Measurements from ENCODE around the gene JAKMIP1. TPM values are rescaled to one million over a fixed set of nuclear protein-coding genes. Genes with fewer than 3 reads are reported as not detected.

The JAKMIP1 gene
- total RNA-seq, 1 donor from 2014 or later: 0.89 TPM

DNA sequence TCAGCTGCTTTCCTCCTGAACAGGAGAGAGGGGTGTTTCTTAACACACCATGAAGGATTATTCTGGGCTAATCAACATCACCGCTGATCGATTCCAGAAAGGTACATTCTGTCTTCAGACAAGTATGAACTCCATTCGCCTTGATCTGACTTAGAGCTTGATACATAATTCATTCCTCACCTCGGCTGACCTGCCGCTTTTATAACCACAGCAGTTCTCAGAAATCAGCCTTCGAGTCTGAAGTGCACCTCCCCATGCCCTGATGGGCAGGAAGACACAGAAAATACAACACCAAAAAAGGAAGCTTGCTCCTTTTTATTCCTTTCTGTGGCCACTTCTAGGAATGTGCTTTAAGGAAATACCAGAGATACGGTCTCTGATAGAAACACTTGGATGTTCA lies 85.7 kb downstream of the JAKMIP1 start:
- TF ChIP-seq, protein P1, sequence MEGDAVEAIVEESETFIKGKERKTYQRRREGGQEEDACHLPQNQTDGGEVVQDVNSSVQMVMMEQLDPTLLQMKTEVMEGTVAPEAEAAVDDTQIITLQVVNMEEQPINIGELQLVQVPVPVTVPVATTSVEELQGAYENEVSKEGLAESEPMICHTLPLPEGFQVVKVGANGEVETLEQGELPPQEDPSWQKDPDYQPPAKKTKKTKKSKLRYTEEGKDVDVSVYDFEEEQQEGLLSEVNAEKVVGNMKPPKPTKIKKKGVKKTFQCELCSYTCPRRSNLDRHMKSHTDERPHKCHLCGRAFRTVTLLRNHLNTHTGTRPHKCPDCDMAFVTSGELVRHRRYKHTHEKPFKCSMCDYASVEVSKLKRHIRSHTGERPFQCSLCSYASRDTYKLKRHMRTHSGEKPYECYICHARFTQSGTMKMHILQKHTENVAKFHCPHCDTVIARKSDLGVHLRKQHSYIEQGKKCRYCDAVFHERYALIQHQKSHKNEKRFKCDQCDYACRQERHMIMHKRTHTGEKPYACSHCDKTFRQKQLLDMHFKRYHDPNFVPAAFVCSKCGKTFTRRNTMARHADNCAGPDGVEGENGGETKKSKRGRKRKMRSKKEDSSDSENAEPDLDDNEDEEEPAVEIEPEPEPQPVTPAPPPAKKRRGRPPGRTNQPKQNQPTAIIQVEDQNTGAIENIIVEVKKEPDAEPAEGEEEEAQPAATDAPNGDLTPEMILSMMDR (IDR thresholded peaks at IDR 0.05; ENCODE audit: unreplicated experiment): no peak
- Mint-ChIP-seq H3K9me3 (ENCODE audit: low read depth) (no peaks in the 10 kb centered on the region), H3K27me3 (peaks cover 33% of the 10 kb centered on the region), H3K36me3 (ENCODE audit: insufficient read depth) (no peaks in the 10 kb centered on the region), H3K27ac (no peak overlapping the region), H3K4me3 (ENCODE audit: low read depth) (no peak overlapping the region), H3K4me1 (ENCODE audit: low read depth) (no peaks in the 10 kb centered on the region)
- DNase-seq (ENCODE audit: low spot score, unreplicated experiment): no peak

DNA sequence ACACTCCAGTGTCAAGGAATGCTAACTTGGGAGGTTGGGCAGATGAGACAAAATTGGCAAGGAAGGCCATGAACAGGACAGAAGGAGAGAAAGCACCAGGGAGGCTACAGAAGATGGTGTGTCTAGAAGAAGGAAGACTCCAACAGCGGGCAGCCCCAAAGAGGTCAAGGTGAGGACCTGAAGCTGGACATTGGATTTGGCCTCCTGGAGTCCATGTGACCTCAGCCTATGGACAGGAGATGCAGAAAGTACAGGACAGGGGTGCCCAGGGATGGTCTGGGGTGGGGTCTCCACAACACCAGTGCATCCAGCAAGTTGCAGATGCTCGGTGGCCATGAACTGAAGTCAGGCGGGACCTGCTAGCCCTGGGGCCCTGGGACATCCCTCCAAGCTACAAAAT lies 86.2 kb downstream of the JAKMIP1 start:
- Mint-ChIP-seq H3K4me1 (ENCODE audit: low read depth) (no peaks in the 10 kb centered on the region), H3K9me3 (ENCODE audit: low read depth) (no peaks in the 10 kb centered on the region), H3K27me3 (peaks cover 30% of the 10 kb centered on the region), H3K4me3 (ENCODE audit: low read depth) (no peak overlapping the region), H3K36me3 (ENCODE audit: insufficient read depth) (no peaks in the 10 kb centered on the region), H3K27ac (no peak overlapping the region)
- TF ChIP-seq, protein P1 (IDR thresholded peaks at IDR 0.05; ENCODE audit: unreplicated experiment): no peak
- no peak for DNase-seq (ENCODE audit: low spot score, unreplicated experiment)

DNA sequence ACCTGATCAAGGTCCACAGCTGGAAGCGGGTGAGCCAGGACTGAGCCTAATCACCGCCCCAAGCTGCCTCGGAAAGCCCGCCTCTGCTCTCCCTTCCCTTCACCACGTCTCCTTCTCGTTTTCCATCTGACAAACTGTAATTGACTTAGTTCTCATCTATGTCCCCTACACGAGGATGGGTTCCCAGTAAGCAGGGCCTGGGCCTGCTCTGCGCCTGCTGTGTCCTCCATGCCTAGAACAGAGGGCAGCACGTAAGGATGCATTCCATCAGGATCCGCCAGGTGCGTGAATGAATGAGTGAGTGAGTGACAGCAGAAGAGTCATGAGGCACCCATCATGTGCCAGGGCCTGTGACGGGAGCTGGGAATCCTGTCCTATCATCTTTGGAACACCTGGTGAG lies 86.7 kb downstream of the JAKMIP1 start:
- H3K4me1 Mint-ChIP-seq (ENCODE audit: low read depth): no peaks in the 10 kb centered on the region
- TF ChIP-seq, protein P1 (IDR thresholded peaks at IDR 0.05; ENCODE audit: unreplicated experiment): no peak
- DNase-seq (ENCODE audit: low spot score, unreplicated experiment): no peak
- H3K9me3 Mint-ChIP-seq (ENCODE audit: low read depth): no peaks in the 10 kb centered on the region
- no peaks in the 10 kb centered on the region for H3K36me3 Mint-ChIP-seq (ENCODE audit: insufficient read depth)
- H3K27ac Mint-ChIP-seq: no peak overlapping the region
- no peak overlapping the region for H3K4me3 Mint-ChIP-seq (ENCODE audit: low read depth)
- peaks cover 27% of the 10 kb centered on the region for H3K27me3 Mint-ChIP-seq

DNA sequence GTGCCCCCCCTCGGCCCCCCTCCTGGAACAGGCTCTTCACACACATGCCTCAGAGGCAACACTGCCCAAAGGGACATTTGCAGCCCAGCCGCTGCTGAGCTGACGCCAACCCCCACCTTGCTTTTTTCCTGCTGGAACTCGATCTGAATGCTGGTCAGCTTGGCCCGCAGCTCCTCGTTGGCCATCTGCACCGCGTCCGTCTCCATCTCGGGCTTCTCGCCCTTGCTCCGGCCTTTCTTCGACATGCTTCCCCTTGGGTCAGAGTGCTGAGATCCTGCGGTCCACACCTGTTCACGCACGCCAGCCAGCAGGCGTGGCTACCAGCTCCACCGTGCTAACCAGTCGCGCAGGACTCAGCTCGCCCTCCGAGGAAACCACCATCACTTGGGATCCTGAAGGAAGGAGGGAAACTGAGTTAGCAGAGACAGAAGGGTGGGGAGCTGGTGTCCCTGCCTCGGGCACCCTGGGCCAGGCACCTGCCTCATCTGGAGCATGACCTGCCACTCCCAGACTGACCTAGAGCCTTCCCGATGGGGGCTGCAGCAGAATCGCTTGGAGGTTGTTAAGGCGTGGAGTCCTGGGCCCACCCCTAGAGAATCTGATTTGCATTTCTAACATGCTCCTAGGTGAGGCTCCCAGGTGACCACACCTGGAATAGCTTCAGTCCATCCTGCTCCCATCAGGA lies 87.6 kb downstream of the JAKMIP1 start:
- Mint-ChIP-seq H3K4me3 (ENCODE audit: low read depth) (no peak overlapping the region), H3K4me1 (ENCODE audit: low read depth) (no peaks in the 10 kb centered on the region), H3K36me3 (ENCODE audit: insufficient read depth) (no peaks in the 10 kb centered on the region), H3K27me3 (peaks cover 20% of the 10 kb centered on the region), H3K27ac (no peak overlapping the region), H3K9me3 (ENCODE audit: low read depth) (no peaks in the 10 kb centered on the region)
- no peak for DNase-seq (ENCODE audit: low spot score, unreplicated experiment)
- TF ChIP-seq, protein P1 (IDR thresholded peaks at IDR 0.05; ENCODE audit: unreplicated experiment): no peak

DNA sequence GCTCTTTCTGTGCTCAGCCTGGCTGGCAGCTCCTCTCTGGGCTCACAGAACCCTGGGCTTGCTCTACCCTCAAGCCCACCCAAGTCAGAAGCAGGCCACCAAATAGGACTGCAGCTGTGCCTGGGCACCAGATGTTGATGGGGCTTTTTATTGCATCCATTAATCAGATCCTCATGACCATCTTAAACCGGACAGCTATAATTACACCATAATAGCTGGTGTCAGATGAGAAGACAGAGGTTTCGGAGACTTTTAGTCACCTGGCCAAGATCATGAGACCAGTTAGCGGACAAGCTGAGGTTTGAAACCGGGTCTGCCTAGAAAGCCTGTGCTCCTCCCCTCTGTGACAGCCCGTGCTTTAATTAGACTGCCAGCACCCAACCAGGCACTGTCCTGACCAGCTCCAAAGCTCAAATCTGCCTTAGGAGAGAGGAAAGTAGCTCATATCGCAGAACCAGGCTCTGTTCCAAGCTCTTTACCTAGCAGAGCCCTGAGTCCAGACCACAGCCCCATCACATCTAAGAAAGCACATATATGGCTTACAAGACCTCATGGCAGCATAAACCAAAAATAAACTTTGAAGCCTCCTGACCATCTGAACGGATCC lies 88.9 kb downstream of the JAKMIP1 start:
- Mint-ChIP-seq H3K4me3 (ENCODE audit: low read depth) (no peak overlapping the region), H3K4me1 (ENCODE audit: low read depth) (peaks cover 5% of the 10 kb centered on the region), H3K27me3 (peaks cover 11% of the 10 kb centered on the region), H3K27ac (no peak overlapping the region), H3K36me3 (ENCODE audit: insufficient read depth) (no peaks in the 10 kb centered on the region), H3K9me3 (ENCODE audit: low read depth) (no peaks in the 10 kb centered on the region)
- no peak for DNase-seq (ENCODE audit: low spot score, unreplicated experiment)
- TF ChIP-seq, protein P1 (IDR thresholded peaks at IDR 0.05; ENCODE audit: unreplicated experiment): no peak

Measured in progenitor cell of endocrine pancreas (in vitro differentiated cells).